ENCODE measurements around the gene UCK2. TPM values are rescaled to one million over a fixed set of nuclear protein-coding genes. Genes with fewer than 3 reads are reported as not detected.

The UCK2 gene
- total RNA-seq, 1 experiment from 2014 or later, result 77.9 TPM

DNA sequence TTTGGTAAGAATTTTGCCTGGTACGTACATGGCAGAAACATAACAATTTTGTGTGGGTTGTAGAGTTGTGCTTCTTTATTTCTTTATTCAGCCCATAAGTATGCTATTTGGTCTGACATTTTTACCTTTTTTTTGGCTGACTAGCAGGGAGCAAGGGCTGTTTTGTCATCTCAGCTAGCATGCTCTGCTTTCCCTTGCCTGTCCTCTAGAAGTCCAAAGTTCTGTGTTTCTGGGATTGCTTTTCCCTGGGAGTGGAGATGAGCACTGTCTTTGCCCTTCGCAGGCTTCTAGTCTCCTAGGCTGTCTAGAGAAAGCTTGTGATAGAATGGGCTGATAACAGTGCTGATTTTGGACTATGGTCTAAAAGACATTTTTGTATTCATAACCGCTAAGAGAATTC, 7.5 kb downstream of the UCK2 start:
- no peak overlapping the region for H3K4ac ChIP-seq (ENCODE audit: low read depth, low read length)
- H3K18ac ChIP-seq (ENCODE audit: insufficient read length, low read depth, low read length), result no peak overlapping the region
- no peak overlapping the region for H2BK120ac ChIP-seq (ENCODE audit: low read depth, low read length, poor library complexity, severe bottlenecking)
- no peak overlapping the region for H2BK15ac ChIP-seq (ENCODE audit: low read depth, low read length)
- H4K20me1 ChIP-seq (ENCODE audit: control insufficient read depth, insufficient read depth, insufficient read length), result no peaks in the 10 kb centered on the region
- peaks cover 9% of the 10 kb centered on the region; the same call in 1 of the 2 replicates for H3K4me1 ChIP-seq (ENCODE audit: insufficient read depth, low read length)
- H3K23me2 ChIP-seq (ENCODE audit: insufficient read length, low read depth, low read length, poor library complexity, severe bottlenecking), result no peaks in the 10 kb centered on the region
- no peak overlapping the region for H2BK5ac ChIP-seq (ENCODE audit: insufficient read length, low read length)
- H3K27me3 Mint-ChIP-seq (ENCODE audit: low read depth), result no peaks in the 10 kb centered on the region
- H2BK20ac ChIP-seq (ENCODE audit: low read depth, low read length, poor library complexity, severe bottlenecking), result no peak overlapping the region
- H3K14ac ChIP-seq (ENCODE audit: insufficient read depth, low read length), result no peak overlapping the region
- H3K27me3 ChIP-seq (ENCODE audit: insufficient read depth, low read length), result no peaks in the 10 kb centered on the region
- H3K79me2 ChIP-seq (ENCODE audit: insufficient read depth, low read length), result peaks cover 77% of the 10 kb centered on the region
- no CpG with 5 or more reads among the region's 3 CpGs for WGBS (ENCODE audit: extremely low coverage, insufficient read length, low lambda C conversion rate)
- peaks cover 5% of the 10 kb centered on the region for H3K79me1 ChIP-seq (ENCODE audit: insufficient read depth, low read depth, low read length, poor library complexity, severe bottlenecking)
- no peak overlapping the region for H3K27ac Mint-ChIP-seq
- H3K4me1 Mint-ChIP-seq, result peaks cover 53 to 55% of the 10 kb centered on the region in 2 experiments
- no peaks in the 10 kb centered on the region for H3K9me3 Mint-ChIP-seq
- H3K36me3 Mint-ChIP-seq (ENCODE audit: insufficient read depth in 1 of 3, low read depth in 3 of 3), result peaks cover 4 to 26% (median 8%) of the 10 kb centered on the region in 3 experiments; a peak in 5 of 7 replicates
- H3K27ac ChIP-seq (ENCODE audit: insufficient read length, low read depth, low read length), result no peak overlapping the region
- no peak overlapping the region for H3T11ph ChIP-seq (ENCODE audit: low read length)
- H3K9me3 ChIP-seq (ENCODE audit: control insufficient read depth, low read depth, low read length), result no peaks in the 10 kb centered on the region
- H4K5ac ChIP-seq (ENCODE audit: insufficient read length, low read depth, low read length), result no peak overlapping the region
- H4K91ac ChIP-seq (ENCODE audit: insufficient read length, low read depth, low read length), result no peak overlapping the region
- H3K4me2 ChIP-seq (ENCODE audit: insufficient read depth, insufficient read length, low read length), result no peak overlapping the region
- H3K56ac ChIP-seq (ENCODE audit: insufficient read length, low read depth, low read length), result no peak overlapping the region
- no peak overlapping the region for H4K8ac ChIP-seq (replicated peaks; ENCODE audit: insufficient read length, low read depth, low read length)
- H3K23ac ChIP-seq (ENCODE audit: insufficient read length, low read depth, low read length), result no peak overlapping the region
- TF ChIP-seq, protein P1, sequence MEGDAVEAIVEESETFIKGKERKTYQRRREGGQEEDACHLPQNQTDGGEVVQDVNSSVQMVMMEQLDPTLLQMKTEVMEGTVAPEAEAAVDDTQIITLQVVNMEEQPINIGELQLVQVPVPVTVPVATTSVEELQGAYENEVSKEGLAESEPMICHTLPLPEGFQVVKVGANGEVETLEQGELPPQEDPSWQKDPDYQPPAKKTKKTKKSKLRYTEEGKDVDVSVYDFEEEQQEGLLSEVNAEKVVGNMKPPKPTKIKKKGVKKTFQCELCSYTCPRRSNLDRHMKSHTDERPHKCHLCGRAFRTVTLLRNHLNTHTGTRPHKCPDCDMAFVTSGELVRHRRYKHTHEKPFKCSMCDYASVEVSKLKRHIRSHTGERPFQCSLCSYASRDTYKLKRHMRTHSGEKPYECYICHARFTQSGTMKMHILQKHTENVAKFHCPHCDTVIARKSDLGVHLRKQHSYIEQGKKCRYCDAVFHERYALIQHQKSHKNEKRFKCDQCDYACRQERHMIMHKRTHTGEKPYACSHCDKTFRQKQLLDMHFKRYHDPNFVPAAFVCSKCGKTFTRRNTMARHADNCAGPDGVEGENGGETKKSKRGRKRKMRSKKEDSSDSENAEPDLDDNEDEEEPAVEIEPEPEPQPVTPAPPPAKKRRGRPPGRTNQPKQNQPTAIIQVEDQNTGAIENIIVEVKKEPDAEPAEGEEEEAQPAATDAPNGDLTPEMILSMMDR (conservative IDR thresholded peaks at IDR 0.05), result no peak
- H3K9ac ChIP-seq (ENCODE audit: extremely low read depth, insufficient read length, low read length), result no peak overlapping the region
- no peak overlapping the region for H2AFZ ChIP-seq (ENCODE audit: low read length)
- no peak overlapping the region for H2AK5ac ChIP-seq (ENCODE audit: insufficient read length, low read length)
- H2BK12ac ChIP-seq (ENCODE audit: insufficient read length, low read depth, low read length), result no peak overlapping the region
- no peak for DNase-seq
- H3K4me3 Mint-ChIP-seq, result no peak overlapping the region
